A549 (cell line): ENCODE data around the gene RBP3.

Source experiments
- BHLHE40 ChIP-seq: IDR thresholded peaks from 2 replicates; pipeline ENCODE4 v1.6.1; 2012; ENCODE audit warnings: low read depth, low read length, inconsistent platforms
- CTCF ChIP-seq: fragments of >200 bp; sonication (Bioruptor Twin); formaldehyde crosslinking; IDR thresholded peaks from 3 replicates; pipeline ENCODE4 v1.5.1; 2016
- EP300 ChIP-seq, 2 experiments: fragments of >200 bp; sonication (Bioruptor Twin); formaldehyde crosslinking; IDR thresholded peaks; 2 replicates in 1 of 2; 3 replicates in 1 of 2; pipeline ENCODE4 v1.6.1; 2016 to 2017
- HMGXB4 ChIP-seq: fragments of 250-450 bp; sonication (Bioruptor Pico); IDR thresholded peaks from 2 replicates; pipeline ENCODE4 v1.5.0; 2021; ENCODE audit warnings: mild to moderate bottlenecking, moderate library complexity, borderline replicate concordance
- KDM1A ChIP-seq: fragments of 200-600 bp; sonication (generic); IDR thresholded peaks from 2 replicates; pipeline ENCODE4 v1.6.1; 2016; ENCODE audit warnings: low read depth, mild to moderate bottlenecking
- MYC ChIP-seq: IDR thresholded peaks from 2 replicates; pipeline ENCODE4 v1.6.1; 2012; ENCODE audit warnings: mild to moderate bottlenecking, inconsistent platforms, low read length, improper control_type of control experiment, borderline replicate concordance
- NR3C1 ChIP-seq: fragments of >200 bp; sonication (Bioruptor Twin); formaldehyde crosslinking; IDR thresholded peaks from 3 replicates; pipeline ENCODE4 v1.6.1; 2017
- POLR2A ChIP-seq: IDR thresholded peaks from 2 replicates; pipeline ENCODE4 v1.6.1; 2012; ENCODE audit warnings: mild to moderate bottlenecking, low read length
- RAD21 ChIP-seq, 2 experiments: fragments of >200 bp in 1 of 2; sonication (Bioruptor Twin) in 1 of 2; formaldehyde crosslinking in 1 of 2; IDR thresholded peaks in 1 of 2; conservative IDR thresholded peaks in 1 of 2; 2 replicates in 1 of 2; 3 replicates in 1 of 2; pipeline ENCODE4 v1.6.1; 2012 to 2018; ENCODE audit warnings: inconsistent platforms in 1 of 2
- REST ChIP-seq: fragments of 200-600 bp; sonication (generic); IDR thresholded peaks from 2 replicates; pipeline ENCODE4 v1.6.1; 2016; ENCODE audit warnings: antibody characterized with exemption, mild to moderate bottlenecking, moderate library complexity

GRCh38 chr10:47310090-47310505 is 38.1 kb upstream of the RBP3 start:
- TF ChIP-seq CTCF (no peak), POLR2A (no peak), BHLHE40 (no peak), HMGXB4 (CRISPR knock-in tag) (no peak), KDM1A (no peak), RAD21 (conservative IDR thresholded peaks at IDR 0.05 in 1 of 2, IDR thresholded peaks at IDR 0.05 in 1 of 2) (no peak), MYC (no peak), NR3C1 (no peak), EP300 (IDR thresholded peaks at IDR 0.05) (no peak), REST (no peak)
